ENCODE data around the gene CD99L2. TPM values are rescaled to one million over a fixed set of nuclear protein-coding genes. Genes with fewer than 3 reads are reported as not detected.

The CD99L2 gene
- total RNA-seq, 1 experiment from 2014 or later: 156 TPM

GRCh38 chrX:150905293-150905692, 6.8 kb upstream of the CD99L2 start:
- no TSS peak for BruUV-seq (replicated peaks)
- ChIA-PET CTCF (no interaction called here), POLR2A (no interaction called here)
- Histone ChIP-seq H3K9me3 (ENCODE audit: control insufficient read depth, insufficient read depth, low read depth, low read length) (no peaks in the 10 kb centered on the region), H3K4me3 (ENCODE audit: low read depth in 2 of 2, low read length in 2 of 2) (no peak overlapping the region), H3K27ac (ENCODE audit: low read length) (no peak overlapping the region), H3K4me1 (ENCODE audit: control insufficient read depth, insufficient read depth, low read length) (no peaks in the 10 kb centered on the region; the same call in 1 of the 2 replicates), H3K27me3 (ENCODE audit: control insufficient read depth, insufficient read depth, low read length) (no peaks in the 10 kb centered on the region), H3K36me3 (ENCODE audit: control insufficient read depth, insufficient read depth, low read length) (no peaks in the 10 kb centered on the region)
- intact Hi-C loops (cut with micrococcal nuclease; ENCODE audit: unreplicated experiment): no loop called here
- in situ Hi-C loops (cut with HindIII; ENCODE audit: low pct_unique_long_range_greater_than_20kb, low sequenced_read_pairs): no loop called here
- no peak for ATAC-seq
- TF ChIP-seq CTCF (IDR thresholded peaks at IDR 0.05) (no peak), REST (IDR thresholded peaks at IDR 0.05; ENCODE audit: insufficient read depth in 1 of 2, low read depth in 2 of 2, low read length in 1 of 2) (no peak), TCF7L2 (IDR thresholded peaks at IDR 0.05; ENCODE audit: low read depth, low read length) (no peak), SIN3A (IDR thresholded peaks at IDR 0.05; ENCODE audit: borderline replicate concordance, insufficient read depth, low read depth, low read length) (no peak), POLR2AphosphoS5 (IDR thresholded peaks at IDR 0.05; ENCODE audit: low read depth, low read length) (no peak)
- DNase-seq (ENCODE audit: low read depth, low spot score): no peak

- DNase-seq (ENCODE audit: low read depth, low spot score): no peak
- Histone ChIP-seq H3K36me3 (ENCODE audit: control insufficient read depth, insufficient read depth, low read length) (no peaks in the 10 kb centered on the region), H3K4me3 (ENCODE audit: low read depth in 2 of 2, low read length in 2 of 2) (no peak overlapping the region), H3K27me3 (ENCODE audit: control insufficient read depth, insufficient read depth, low read length) (no peaks in the 10 kb centered on the region), H3K9me3 (ENCODE audit: control insufficient read depth, insufficient read depth, low read depth, low read length) (no peaks in the 10 kb centered on the region), H3K4me1 (ENCODE audit: control insufficient read depth, insufficient read depth, low read length) (no peaks in the 10 kb centered on the region; the same call in 1 of the 2 replicates), H3K27ac (ENCODE audit: low read length) (no peak overlapping the region)
- no peak for ATAC-seq
- CTCF ChIA-PET: no interaction called here
- TF ChIP-seq SIN3A (IDR thresholded peaks at IDR 0.05; ENCODE audit: borderline replicate concordance, insufficient read depth, low read depth, low read length) (no peak), CTCF (IDR thresholded peaks at IDR 0.05) (no peak), TCF7L2 (IDR thresholded peaks at IDR 0.05; ENCODE audit: low read depth, low read length) (no peak), POLR2AphosphoS5 (IDR thresholded peaks at IDR 0.05; ENCODE audit: low read depth, low read length) (no peak), REST (IDR thresholded peaks at IDR 0.05; ENCODE audit: insufficient read depth in 1 of 2, low read depth in 2 of 2, low read length in 1 of 2) (no peak)
- intact Hi-C loops (cut with micrococcal nuclease; ENCODE audit: unreplicated experiment): no loop called here
- in situ Hi-C loops (cut with HindIII; ENCODE audit: low pct_unique_long_range_greater_than_20kb, low sequenced_read_pairs): no loop called here
- BruUV-seq (replicated peaks): no TSS peak
- POLR2A ChIA-PET: no interaction called here
Measured at GRCh38 chrX:150903110-150903508, 4.6 kb upstream of the CD99L2 start.
